RWPE1 (cell line): ENCODE results near the gene PLA2G4B.

Experiments
- CTCF ChIA-PET: fragments of 350-600 bp; sonication (Branson Sonifier 250); formaldehyde crosslinking; extraction: SDS; loops from one replicate; lab custom pipeline; 2021; lab: Yijun Ruan, JAX
- POLR2A ChIA-PET: fragments of 400-600 bp; formaldehyde crosslinking; extraction: SDS; loops from one replicate; lab custom pipeline; 2020; ENCODE audit warnings: antibody characterized with exemption; ENCODE audit not compliant: low non-redundant PET; lab: Yijun Ruan, JAX
- DNase-seq: peaks from one replicate; pipeline ENCODE4 v3.0.0; 2012; ENCODE audit warnings: low spot score
- H3K27ac ChIP-seq: fragments of 450-650 bp; 2 replicates; pipeline ENCODE4 v1.5.1; 2017
- TF ChIP-seq, protein P1 (sequence below): fragments of 450-650 bp; conservative IDR thresholded peaks from 2 replicates; pipeline ENCODE4 v1.5.1; 2017; ENCODE audit warnings: low read depth, mild to moderate bottlenecking

PLA2G4B gene

DNA sequence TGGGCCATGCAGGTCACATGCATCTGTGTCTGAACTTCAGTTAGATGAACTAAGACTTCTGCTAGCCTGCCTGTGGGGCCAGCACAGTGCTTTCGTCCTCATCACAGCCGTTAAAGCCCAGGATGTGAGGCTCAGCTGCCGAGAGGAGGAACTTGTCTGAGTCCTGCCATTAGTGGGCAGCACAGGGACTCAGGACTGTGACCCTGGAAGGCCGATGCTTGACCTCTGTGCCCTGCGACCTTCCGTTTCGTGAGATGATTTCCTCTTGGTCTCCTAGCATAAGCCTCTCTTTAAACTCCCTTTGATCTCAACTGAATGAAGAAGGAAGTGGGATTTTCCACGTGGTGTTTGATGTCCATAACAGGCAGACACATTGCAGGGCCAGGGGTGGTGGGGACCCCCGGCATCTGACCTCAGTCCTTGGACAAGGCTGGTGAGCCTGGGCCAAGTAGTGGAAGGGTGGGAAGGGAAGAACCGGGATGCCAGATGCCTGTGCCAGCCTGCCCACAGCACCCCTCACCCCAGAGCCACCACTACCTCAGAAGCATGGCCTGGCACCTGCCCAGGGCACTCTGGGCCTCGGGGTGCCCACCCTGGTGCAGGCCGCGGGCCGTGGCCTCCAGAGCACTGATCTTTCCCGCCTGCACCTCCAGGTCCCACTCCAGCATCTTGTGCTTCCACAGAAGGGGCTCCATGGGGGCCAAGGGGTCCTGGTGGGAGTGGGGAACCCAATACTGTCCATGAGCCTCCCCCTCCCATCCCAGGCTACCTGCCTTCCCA lies 21.6 kb downstream of the PLA2G4B start:
- TF ChIP-seq, protein P1, sequence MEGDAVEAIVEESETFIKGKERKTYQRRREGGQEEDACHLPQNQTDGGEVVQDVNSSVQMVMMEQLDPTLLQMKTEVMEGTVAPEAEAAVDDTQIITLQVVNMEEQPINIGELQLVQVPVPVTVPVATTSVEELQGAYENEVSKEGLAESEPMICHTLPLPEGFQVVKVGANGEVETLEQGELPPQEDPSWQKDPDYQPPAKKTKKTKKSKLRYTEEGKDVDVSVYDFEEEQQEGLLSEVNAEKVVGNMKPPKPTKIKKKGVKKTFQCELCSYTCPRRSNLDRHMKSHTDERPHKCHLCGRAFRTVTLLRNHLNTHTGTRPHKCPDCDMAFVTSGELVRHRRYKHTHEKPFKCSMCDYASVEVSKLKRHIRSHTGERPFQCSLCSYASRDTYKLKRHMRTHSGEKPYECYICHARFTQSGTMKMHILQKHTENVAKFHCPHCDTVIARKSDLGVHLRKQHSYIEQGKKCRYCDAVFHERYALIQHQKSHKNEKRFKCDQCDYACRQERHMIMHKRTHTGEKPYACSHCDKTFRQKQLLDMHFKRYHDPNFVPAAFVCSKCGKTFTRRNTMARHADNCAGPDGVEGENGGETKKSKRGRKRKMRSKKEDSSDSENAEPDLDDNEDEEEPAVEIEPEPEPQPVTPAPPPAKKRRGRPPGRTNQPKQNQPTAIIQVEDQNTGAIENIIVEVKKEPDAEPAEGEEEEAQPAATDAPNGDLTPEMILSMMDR, result no peak
- POLR2A ChIA-PET, result no interaction called here
- CTCF ChIA-PET, result interaction anchor here (0.6 to 1.0 kb wide), 3 partner anchors 9 to 45 kb away, joined by 3 to 5 read pairs (median 3); no protein-coding TSS in a partner anchor
- H3K27ac ChIP-seq, result no peak overlapping the region
- DNase-seq, result no peak

DNA sequence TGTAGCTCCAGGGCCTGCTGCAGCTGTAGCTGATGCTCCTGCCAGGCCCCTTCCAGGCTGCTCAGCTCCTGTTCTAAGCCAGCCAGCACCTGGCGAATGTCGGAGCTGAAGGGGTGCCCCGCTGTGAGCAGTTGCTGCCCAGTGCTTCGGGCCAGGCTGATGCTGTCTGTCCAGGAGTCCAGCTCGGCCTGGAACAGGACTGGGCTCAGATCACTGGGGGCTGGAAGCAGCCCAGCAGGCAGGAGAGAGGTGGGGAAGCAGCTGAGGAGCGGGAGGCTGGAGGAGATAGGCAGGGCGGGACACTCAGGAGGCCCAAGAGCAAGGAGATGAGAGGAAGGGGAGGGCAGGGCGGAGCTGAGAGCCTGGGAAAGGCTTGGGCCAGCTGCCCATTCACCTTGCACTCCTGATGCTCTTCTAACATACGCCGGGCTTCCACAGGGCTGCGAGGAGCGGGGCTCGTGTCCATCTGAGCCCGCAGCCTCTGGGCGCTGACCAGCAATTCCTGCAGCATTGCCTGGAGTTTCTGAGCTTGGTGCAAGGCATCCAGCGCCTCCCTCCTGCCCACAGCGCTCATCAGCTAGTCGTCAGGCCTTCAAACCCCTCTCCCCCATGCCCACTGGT lies 23.2 kb downstream of the PLA2G4B start:
- POLR2A ChIA-PET, result no interaction called here
- DNase-seq, result no peak
- CTCF ChIA-PET, result interaction anchor here (0.7 kb wide), 1 partner anchor 43 kb away, joined by 3 read pairs; no protein-coding TSS in a partner anchor
- TF ChIP-seq, protein P1, result no peak
- no peak overlapping the region for H3K27ac ChIP-seq

DNA sequence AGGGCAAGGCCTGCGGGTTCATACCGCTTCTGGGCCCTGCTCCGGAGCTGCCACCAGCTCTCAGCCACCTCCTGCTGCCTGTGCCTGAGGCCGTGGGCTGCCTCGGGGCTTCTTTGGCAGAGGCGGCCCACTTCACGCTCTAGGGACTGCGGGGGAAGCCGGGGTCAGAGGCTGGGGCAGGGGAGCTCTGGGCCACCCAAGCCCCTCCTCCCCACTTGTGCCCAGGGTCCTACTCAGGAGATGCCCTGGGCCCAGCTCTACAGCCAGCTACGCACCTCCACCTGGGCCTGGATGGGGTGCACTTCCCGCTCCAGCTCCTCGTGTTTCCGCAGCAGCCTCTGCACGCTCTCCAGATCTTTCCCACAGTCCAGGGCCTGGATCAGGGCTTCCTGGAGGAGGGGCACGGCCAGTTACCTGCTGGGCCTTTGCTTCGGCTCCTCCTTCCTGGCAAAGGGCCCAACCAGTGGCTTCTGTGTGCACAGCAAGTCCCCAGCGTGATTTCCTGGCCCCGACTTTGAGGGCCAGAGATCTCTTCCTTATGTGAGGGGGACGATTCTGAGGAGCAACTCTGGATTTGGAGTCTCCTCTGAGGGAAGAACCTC lies 24.0 kb downstream of the PLA2G4B start:
- TF ChIP-seq, protein P1, result no peak
- H3K27ac ChIP-seq, result no peak overlapping the region
- ChIA-PET POLR2A (no interaction called here), CTCF (interaction anchor here (0.6 to 0.7 kb wide), 2 partner anchors 42 to 65 kb away, joined by 3 to 5 read pairs; no protein-coding TSS in a partner anchor)
- DNase-seq, result no peak

DNA sequence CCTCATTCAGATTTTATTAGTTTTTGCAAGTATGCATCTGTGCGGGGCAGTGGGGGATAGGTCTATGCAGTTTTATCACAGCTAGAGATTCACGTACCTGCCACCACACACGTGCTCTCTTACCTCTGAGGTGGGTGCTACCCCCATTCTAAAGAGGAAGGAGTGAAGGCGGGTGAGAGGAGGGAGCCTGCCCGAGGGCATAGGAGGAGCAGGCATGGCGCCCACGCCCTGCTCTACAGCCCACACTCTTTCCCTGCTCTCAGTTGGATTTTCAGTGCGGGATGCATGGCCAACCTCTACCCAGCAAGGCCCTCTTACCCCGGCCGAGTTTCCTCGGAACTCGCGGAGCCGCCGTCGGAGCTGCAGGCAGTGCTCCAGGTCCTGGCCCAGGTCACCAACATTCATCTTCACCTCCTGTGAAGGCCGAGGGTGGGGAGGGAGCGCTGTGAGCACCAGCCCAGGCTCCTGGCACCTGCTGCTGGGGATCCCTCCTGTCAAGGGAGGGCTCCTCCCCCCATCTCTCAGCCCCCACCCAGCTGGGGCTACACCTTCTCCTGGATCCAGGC lies 26.9 kb downstream of the PLA2G4B start:
- no peak for DNase-seq
- ChIA-PET POLR2A (no interaction called here), CTCF (interaction anchor here (0.6 to 1.2 kb wide), 3 partner anchors 9 to 91 kb away, joined by 3 to 5 read pairs (median 3); partner anchors contain the start of gene SPTBN5)
- TF ChIP-seq, protein P1, result no peak
- H3K27ac ChIP-seq, result no peak overlapping the region

DNA sequence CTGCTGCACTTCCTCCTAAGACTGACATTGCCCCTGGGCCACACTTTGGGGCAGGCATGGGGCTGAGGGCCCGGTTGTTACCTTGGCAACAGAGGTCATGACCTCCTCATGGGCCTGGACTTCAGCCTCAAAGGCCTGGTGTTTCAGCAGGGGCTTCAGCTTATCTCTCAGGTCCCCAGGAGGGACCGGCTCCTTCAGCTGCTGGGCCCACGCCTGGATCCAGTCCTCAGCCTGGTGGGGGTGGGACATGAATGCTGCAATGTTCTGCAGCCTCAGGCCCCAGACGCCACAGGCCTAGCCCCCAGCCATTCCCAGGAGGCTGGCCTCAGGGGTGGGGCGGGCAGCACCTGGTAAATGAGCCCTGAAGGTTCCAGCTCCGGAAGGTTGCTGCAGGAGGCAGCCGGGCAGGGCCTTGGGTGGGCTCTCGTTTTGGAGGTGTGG lies 27.6 kb downstream of the PLA2G4B start:
- TF ChIP-seq, protein P1, result no peak
- H3K27ac ChIP-seq, result no peak overlapping the region
- no peak for DNase-seq
- ChIA-PET POLR2A (no interaction called here), CTCF (no interaction called here)
